ENCODE data around the gene BCO1.

The BCO1 gene

GRCh38 chr16:81337097-81337496 is 98.6 kb downstream of the BCO1 start:
- TF ChIP-seq, protein P1, sequence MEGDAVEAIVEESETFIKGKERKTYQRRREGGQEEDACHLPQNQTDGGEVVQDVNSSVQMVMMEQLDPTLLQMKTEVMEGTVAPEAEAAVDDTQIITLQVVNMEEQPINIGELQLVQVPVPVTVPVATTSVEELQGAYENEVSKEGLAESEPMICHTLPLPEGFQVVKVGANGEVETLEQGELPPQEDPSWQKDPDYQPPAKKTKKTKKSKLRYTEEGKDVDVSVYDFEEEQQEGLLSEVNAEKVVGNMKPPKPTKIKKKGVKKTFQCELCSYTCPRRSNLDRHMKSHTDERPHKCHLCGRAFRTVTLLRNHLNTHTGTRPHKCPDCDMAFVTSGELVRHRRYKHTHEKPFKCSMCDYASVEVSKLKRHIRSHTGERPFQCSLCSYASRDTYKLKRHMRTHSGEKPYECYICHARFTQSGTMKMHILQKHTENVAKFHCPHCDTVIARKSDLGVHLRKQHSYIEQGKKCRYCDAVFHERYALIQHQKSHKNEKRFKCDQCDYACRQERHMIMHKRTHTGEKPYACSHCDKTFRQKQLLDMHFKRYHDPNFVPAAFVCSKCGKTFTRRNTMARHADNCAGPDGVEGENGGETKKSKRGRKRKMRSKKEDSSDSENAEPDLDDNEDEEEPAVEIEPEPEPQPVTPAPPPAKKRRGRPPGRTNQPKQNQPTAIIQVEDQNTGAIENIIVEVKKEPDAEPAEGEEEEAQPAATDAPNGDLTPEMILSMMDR (IDR thresholded peaks at IDR 0.05; ENCODE audit: low read depth, low read length, missing control alignments), result no peak
- no peak for DNase-seq (ENCODE audit: low read depth)

More at GRCh38 chr16:81337097-81337496, 98.6 kb downstream of the BCO1 start:
- no peak overlapping the region for H3K4me3 ChIP-seq (ENCODE audit: low read depth, low read length)
